SK-N-SH (cell line): ENCODE measurements around the gene INTS1. TPM values are rescaled to one million over a fixed set of nuclear protein-coding genes. Genes with fewer than 3 reads are reported as not detected.

Source experiments
- CTCF ChIA-PET: fragments of 300-600, 350-600 bp; formaldehyde crosslinking; extraction: SDS; loops from one replicate; lab custom pipeline; 2021; lab: Yijun Ruan, JAX
- POLR2A ChIA-PET: fragments of 350-600 bp; sonication (Branson Sonifier 250); formaldehyde crosslinking; extraction: SDS; loops from one replicate; lab custom pipeline; 2020; ENCODE audit warnings: antibody characterized with exemption, inconsistent platforms; lab: Yijun Ruan, JAX
- DNase-seq: peaks from one replicate; pipeline ENCODE4 v3.0.0; 2012
- H2AFZ ChIP-seq: fragments of 200-600 bp; sonication (generic); 2 replicates; pipeline ENCODE4 v1.8.1; 2016; ENCODE audit warnings: antibody characterized with exemption, mild to moderate bottlenecking, low read depth
- H3F3A ChIP-seq: fragments of 200-600 bp; sonication (generic); replicated peaks from 2 replicates; pipeline ENCODE3; 2016; ENCODE audit warnings: antibody characterized with exemption, mild to moderate bottlenecking; ENCODE audit not compliant: insufficient read depth
- H3K27ac ChIP-seq, 2 experiments: fragments of 200-500 bp in 1 of 2; fragments of 200-600 bp in 1 of 2; sonication (Bioruptor generic) in 1 of 2; sonication (generic), shearing (Covaris generic) in 1 of 2; 2 replicates each; pipeline versions ENCODE4 v1.5.1 to v1.6.1; 2014 to 2016; ENCODE audit warnings: low read depth in 2 of 2, inconsistent platforms in 1 of 2, low read length in 1 of 2, mild to moderate bottlenecking in 1 of 2, mixed read lengths in 1 of 2
- H3K27me3 ChIP-seq: fragments of 200-600 bp; sonication (generic), shearing (Covaris generic); 2 replicates; pipeline ENCODE4 v1.6.1; 2016; ENCODE audit warnings: mixed run types; ENCODE audit not compliant: insufficient read depth
- H3K36me3 ChIP-seq, 2 experiments: fragments of 200-500 bp in 1 of 2; fragments of 200-600 bp in 1 of 2; sonication (Bioruptor generic) in 1 of 2; sonication (generic) in 1 of 2; replicated peaks in 1 of 2; 2 replicates each; pipeline versions ENCODE3 to v1.5.1; 2014 to 2016; ENCODE audit warnings: low read length in 1 of 2, mild to moderate bottlenecking in 1 of 2; ENCODE audit not compliant: insufficient read depth in 2 of 2, control insufficient read depth in 1 of 2
- H3K4me1 ChIP-seq, 2 experiments: fragments of 200-500 bp in 1 of 2; fragments of 200-600 bp in 1 of 2; sonication (Bioruptor generic) in 1 of 2; sonication (generic), shearing (Covaris generic) in 1 of 2; 2 replicates each; pipeline versions ENCODE4 v1.5.1 to v1.6.1; 2014 to 2016; ENCODE audit warnings: low read depth in 1 of 2, low read length in 1 of 2, mixed run types in 1 of 2; ENCODE audit not compliant: insufficient read depth in 2 of 2, control insufficient read depth in 1 of 2
- H3K4me2 ChIP-seq: fragments of 200-600 bp; sonication (generic), shearing (Covaris generic); 2 replicates; pipeline ENCODE4 v1.6.1; 2017; ENCODE audit warnings: mixed run types
- H3K4me3 ChIP-seq, 2 experiments: fragments of 200-500 bp in 1 of 2; fragments of 200-600 bp in 1 of 2; sonication (Bioruptor generic) in 1 of 2; sonication (generic), shearing (Covaris generic) in 1 of 2; 2 replicates each; pipeline versions ENCODE4 v1.5.1 to v1.8.1; 2014 to 2016; ENCODE audit warnings: low read depth in 2 of 2, inconsistent platforms in 1 of 2, low read length in 1 of 2, mild to moderate bottlenecking in 1 of 2, mixed read lengths in 1 of 2, moderate library complexity in 1 of 2
- H3K79me2 ChIP-seq: fragments of 200-600 bp; sonication (generic); 2 replicates; pipeline ENCODE4 v1.8.1; 2017; ENCODE audit warnings: mild to moderate bottlenecking; ENCODE audit not compliant: insufficient read depth
- H3K9ac ChIP-seq: fragments of 200-600 bp; sonication (generic); 2 replicates; pipeline ENCODE4 v1.6.1; 2017; ENCODE audit warnings: mixed run types
- H3K9me2 ChIP-seq: fragments of 200-600 bp; sonication (generic); 2 replicates; pipeline ENCODE4 v1.6.1; 2017; ENCODE audit warnings: mixed run types
- H3K9me3 ChIP-seq: fragments of 200-600 bp; sonication (generic); 2 replicates; pipeline ENCODE4 v1.6.1; 2017; ENCODE audit warnings: mixed run types, mild to moderate bottlenecking, moderate library complexity
- H4K20me1 ChIP-seq: fragments of 200-600 bp; sonication (generic); 2 replicates; pipeline ENCODE4 v1.6.1; 2017; ENCODE audit warnings: mild to moderate bottlenecking, mixed run types; ENCODE audit not compliant: insufficient read depth
- CHD2 ChIP-seq: fragments of 150-350 bp; IDR thresholded peaks from 2 replicates; pipeline ENCODE4 v1.6.1; 2018; ENCODE audit warnings: low read length; ENCODE audit not compliant: partially characterized antibody
- CTCF ChIP-seq: fragments of 200-600 bp; sonication (generic); IDR thresholded peaks from 2 replicates; pipeline ENCODE4 v1.6.1; 2017; ENCODE audit warnings: antibody characterized with exemption, mild to moderate bottlenecking, moderate library complexity
- ELF1 ChIP-seq: IDR thresholded peaks from 2 replicates; pipeline ENCODE4 v1.4.0; 2012
- EP300 ChIP-seq, 2 experiments: IDR thresholded peaks; 2 replicates each; pipeline versions ENCODE4 v1.4.0 to v1.6.1; 2012; ENCODE audit warnings: borderline replicate concordance in 1 of 2, low read depth in 1 of 2, low read length in 1 of 2
- EZH2phosphoT487 ChIP-seq: fragments of 200-600 bp; sonication (generic); IDR thresholded peaks from 2 replicates; pipeline ENCODE4 v1.6.1; 2017; ENCODE audit warnings: low read depth, mixed run types, mild to moderate bottlenecking, antibody characterized with exemption, moderate library complexity, borderline replicate concordance
- FOSL2 ChIP-seq: IDR thresholded peaks from 2 replicates; pipeline ENCODE4 v1.4.0; 2012; ENCODE audit warnings: low read depth, mild to moderate bottlenecking, moderate library complexity, borderline replicate concordance
- GABPA ChIP-seq: IDR thresholded peaks from 2 replicates; pipeline ENCODE4 v1.4.0; 2012; ENCODE audit warnings: low read depth, mild to moderate bottlenecking
- IRF3 ChIP-seq: fragments of 150-350 bp; IDR thresholded peaks from 2 replicates; pipeline ENCODE4 v1.6.1; 2016; ENCODE audit warnings: mild to moderate bottlenecking, low read depth, low read length
- MEF2A ChIP-seq: IDR thresholded peaks from 2 replicates; pipeline ENCODE4 v1.4.0; 2012; ENCODE audit warnings: low read depth, borderline replicate concordance
- MXI1 ChIP-seq: IDR thresholded peaks from 2 replicates; pipeline ENCODE4 v1.6.1; 2012; ENCODE audit warnings: mild to moderate bottlenecking, low read depth, low read length, improper control_type of control experiment
- NFIC ChIP-seq: IDR thresholded peaks from 2 replicates; pipeline ENCODE4 v1.4.0; 2012; ENCODE audit warnings: borderline replicate concordance
- NRF1 ChIP-seq: IDR thresholded peaks from 2 replicates; pipeline ENCODE4 v1.6.1; 2012; ENCODE audit warnings: low read depth, mild to moderate bottlenecking, low read length
- PBX3 ChIP-seq: IDR thresholded peaks from 2 replicates; pipeline ENCODE4; 2012
- RAD21 ChIP-seq: IDR thresholded peaks from 2 replicates; pipeline ENCODE4 v1.6.1; 2012; ENCODE audit warnings: mild to moderate bottlenecking, low read length
- SMC3 ChIP-seq: IDR thresholded peaks from 2 replicates; pipeline ENCODE4 v1.6.1; 2012; ENCODE audit warnings: low read depth, low read length, improper control_type of control experiment
- TCF12 ChIP-seq: IDR thresholded peaks from 2 replicates; pipeline ENCODE4 v1.4.0; 2012
- TEAD4 ChIP-seq: IDR thresholded peaks from 2 replicates; pipeline ENCODE4 v1.4.0; 2012; ENCODE audit warnings: mild to moderate bottlenecking, borderline replicate concordance; ENCODE audit not compliant: insufficient read depth
- USF1 ChIP-seq: IDR thresholded peaks from 2 replicates; pipeline ENCODE4 v1.4.0; 2012; ENCODE audit warnings: low read depth, borderline replicate concordance
- USF2 ChIP-seq: fragments of 150-350 bp; IDR thresholded peaks from 2 replicates; pipeline ENCODE4 v1.6.1; 2017; ENCODE audit warnings: antibody characterized with exemption, low read length, low read depth, borderline replicate concordance
- YY1 ChIP-seq: IDR thresholded peaks from 2 replicates; pipeline ENCODE4 v1.4.0; 2012; ENCODE audit warnings: low read depth, mild to moderate bottlenecking
- ZBTB33 ChIP-seq: IDR thresholded peaks from 2 replicates; pipeline ENCODE4 v1.4.0; 2012; ENCODE audit warnings: low read depth, borderline replicate concordance
- WGBS: methylation state at CpG from one replicate; pipeline ENCODE4 v1.1.6; 2017; ENCODE audit warnings: low lambda C conversion rate; 5-methylcytosine and 5-hydroxymethylcytosine counted together
- polyA plus RNA-seq, 3 experiments: library from polyadenylated mRNA; depleted of rRNA; stranded (reverse); fragments of >200 nt; gene quantifications; 2 replicates each; pipeline ENCODE4 v1.2.3, GENCODE V29; 2012

Gene INTS1
- polyA plus RNA-seq, 1 of the 3 experiments (the other 2 are of a cell fraction), result 48.1 TPM

- Histone ChIP-seq H3K27me3 (no peaks in the 10 kb centered on the region), H3K9ac (no peak overlapping the region), H3K4me2 (no peak overlapping the region), H3K9me2 (no peaks in the 10 kb centered on the region), H3F3A (no peaks in the 10 kb centered on the region), H2AFZ (no peak overlapping the region), H3K27ac (no peak overlapping the region), H3K4me1 (no peaks in the 10 kb centered on the region), H3K79me2 (no peaks in the 10 kb centered on the region), H3K4me3 (no peak overlapping the region)
- ChIA-PET POLR2A (interaction anchor here (0.9 to 1.1 kb wide), 2 partner anchors 16 to 22 kb away, joined by 3 to 4 read pairs; no protein-coding TSS in a partner anchor), CTCF (interaction anchor here (0.9 to 9.8 kb wide), 4 partner anchors 9 to 20 kb away, joined by 3 to 104 read pairs (median 4); no protein-coding TSS in a partner anchor)
- WGBS, result 96% methylated on average over 19 of the region's 20 CpGs
- DNase-seq, result no peak
- TF ChIP-seq SMC3, result no peak
- no peak for TF ChIP-seq YY1
- no peak for TF ChIP-seq PBX3
- TF ChIP-seq CHD2, result no peak
- TF ChIP-seq ELF1, result no peak
- TF ChIP-seq MXI1, result no peak
- TF ChIP-seq RAD21, result no peak
- TF ChIP-seq TEAD4, result no peak
- no peak for TF ChIP-seq FOSL2
- no peak for TF ChIP-seq EZH2phosphoT487
- no peak for TF ChIP-seq USF1
- TF ChIP-seq NFIC, result no peak
- no peak for TF ChIP-seq TCF12
- TF ChIP-seq, all 33 proteins: peak for 0
- H3K9me3 ChIP-seq, result no peaks in the 10 kb centered on the region
- H3K36me3 ChIP-seq, result peaks cover 20 to 87% of the 10 kb centered on the region in 2 experiments
- peaks cover 4% of the 10 kb centered on the region; the same call in 1 of the 2 replicates for H4K20me1 ChIP-seq
These were observed 11.1 kb downstream of the INTS1 start for GRCh38 chr7:1493129-1493528.

- H3K9me3 ChIP-seq, result no peaks in the 10 kb centered on the region
- no peaks in the 10 kb centered on the region for H3F3A ChIP-seq
- peaks cover 4% of the 10 kb centered on the region; the same call in 1 of the 2 replicates for H4K20me1 ChIP-seq
- no peak for DNase-seq
- no peak overlapping the region for H2AFZ ChIP-seq
- no peaks in the 10 kb centered on the region for H3K79me2 ChIP-seq
- peaks cover 16 to 88% of the 10 kb centered on the region in 2 experiments for H3K36me3 ChIP-seq
- H3K27me3 ChIP-seq, result no peaks in the 10 kb centered on the region
- CTCF ChIA-PET, result interaction anchor here (0.9 to 9.8 kb wide), 4 partner anchors 9 to 19 kb away, joined by 3 to 104 read pairs (median 4); no protein-coding TSS in a partner anchor
- no peak overlapping the region for H3K27ac ChIP-seq
- no peak overlapping the region for H3K9ac ChIP-seq
- H3K4me1 ChIP-seq, result no peaks in the 10 kb centered on the region
- H3K4me3 ChIP-seq, result no peak overlapping the region
- H3K4me2 ChIP-seq, result no peak overlapping the region
- 94% methylated on average over 33 of the region's 33 CpGs for WGBS
- H3K9me2 ChIP-seq, result no peaks in the 10 kb centered on the region
- POLR2A ChIA-PET, result interaction anchor here (1.1 kb wide), 1 partner anchor 22 kb away, joined by 4 read pairs; no protein-coding TSS in a partner anchor
- TF ChIP-seq TCF12 (no peak), IRF3 (no peak), NRF1 (no peak), CTCF (no peak), ZBTB33 (no peak), USF2 (no peak), FOSL2 (no peak), EP300 (IDR thresholded peaks at IDR 0.05; ENCODE audit: borderline replicate concordance in 1 of 2, low read depth in 1 of 2, low read length in 1 of 2) (no peak), MEF2A (no peak), GABPA (no peak), SMC3 (no peak)
These were observed 11.5 kb downstream of the INTS1 start for GRCh38 chr7:1492640-1493039.
